ENCODE measurements around the gene ATP2B1.

The ATP2B1 gene

DNA sequence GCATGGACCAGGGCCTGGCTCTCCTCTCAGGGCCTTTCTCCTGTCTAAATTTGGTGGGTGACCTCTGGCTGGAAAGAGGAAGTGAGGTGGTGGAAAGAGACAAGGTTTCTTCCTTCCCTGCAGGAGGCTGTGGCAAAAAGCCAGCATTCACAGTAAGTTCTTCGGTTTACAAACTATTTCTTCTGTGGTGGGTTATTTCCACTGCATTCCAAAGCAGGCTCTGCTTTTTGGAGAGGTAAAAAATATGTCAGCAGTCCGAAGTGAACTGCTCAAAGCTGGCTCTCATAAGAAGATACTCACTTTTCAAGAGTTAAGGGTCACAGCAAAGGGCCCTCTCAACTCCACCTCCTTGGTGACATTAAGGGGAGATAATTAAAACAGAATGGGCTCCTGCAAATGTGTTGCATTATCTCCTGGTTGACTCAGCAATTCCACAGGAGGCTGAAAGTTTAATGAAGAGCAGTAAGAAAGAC is 133.9 kb downstream of the ATP2B1 start:
- no peak for DNase-seq

DNA sequence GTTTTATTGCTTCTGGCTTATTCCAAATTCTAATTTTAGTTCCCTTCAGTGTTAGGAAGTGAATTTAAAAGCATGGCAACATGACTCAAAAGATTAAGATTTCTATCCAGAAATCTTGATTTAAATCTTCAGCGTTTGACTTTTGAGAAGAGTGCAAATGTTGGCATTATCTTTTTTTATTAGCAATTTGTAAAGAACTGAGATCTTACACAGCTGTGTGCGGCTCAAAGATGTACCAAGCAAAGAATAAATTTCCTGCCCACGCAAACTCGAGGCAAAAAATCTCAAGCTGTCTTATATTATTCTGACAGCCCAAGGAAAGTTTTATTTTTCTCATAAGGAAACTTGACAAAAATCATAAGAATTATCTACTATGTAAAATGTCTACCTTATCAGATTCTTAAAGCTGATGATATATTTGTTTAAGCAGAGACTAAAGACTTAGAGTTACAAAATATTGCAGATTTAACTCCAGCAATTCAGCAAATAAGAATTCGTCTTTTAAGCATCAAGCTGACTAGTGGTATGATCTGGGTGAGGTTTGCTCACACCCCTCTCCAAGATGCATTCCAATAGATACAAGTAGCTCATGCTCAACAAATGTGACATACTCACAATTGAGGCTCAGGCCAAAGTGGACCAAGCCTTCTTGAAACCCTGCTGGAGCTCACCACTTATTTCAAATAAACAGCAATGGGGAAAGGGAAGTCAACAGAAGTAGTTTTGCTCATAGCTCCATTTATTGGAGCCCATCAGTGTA is 135.4 kb downstream of the ATP2B1 start:
- DNase-seq, result no peak

DNA sequence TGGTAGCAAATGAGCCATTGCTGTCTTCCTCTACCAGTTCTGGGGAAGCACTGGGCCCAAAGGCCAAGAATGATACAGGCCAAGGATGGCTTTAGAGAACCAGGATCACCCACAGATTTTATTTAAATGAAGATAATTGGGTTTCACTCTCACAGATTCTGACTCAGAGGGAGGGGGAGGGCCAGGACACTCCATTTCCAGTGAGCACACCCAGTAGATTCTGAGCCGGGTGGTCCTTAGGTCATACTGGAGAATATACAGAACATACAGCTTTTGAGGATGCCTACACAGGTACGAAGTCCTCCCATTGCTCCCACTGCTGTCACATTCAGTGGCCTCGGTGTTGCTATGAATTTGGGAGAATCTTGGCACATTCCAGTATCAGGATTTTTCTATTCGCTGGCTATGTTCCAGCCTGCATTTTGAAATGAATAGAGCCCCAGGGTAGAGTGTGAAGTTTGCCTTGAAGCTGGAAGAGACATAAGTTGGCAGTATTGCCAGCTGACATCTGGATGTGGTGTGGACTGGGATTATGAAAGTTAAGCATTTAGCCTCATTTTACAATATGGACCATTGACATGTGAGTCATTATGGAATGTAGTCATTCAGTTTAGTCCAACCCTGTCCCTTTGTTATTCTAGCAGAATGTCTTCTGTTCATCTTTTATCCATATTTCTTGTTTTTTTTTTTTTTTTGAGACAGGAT is 137.0 kb downstream of the ATP2B1 start:
- DNase-seq, result no peak

DNA sequence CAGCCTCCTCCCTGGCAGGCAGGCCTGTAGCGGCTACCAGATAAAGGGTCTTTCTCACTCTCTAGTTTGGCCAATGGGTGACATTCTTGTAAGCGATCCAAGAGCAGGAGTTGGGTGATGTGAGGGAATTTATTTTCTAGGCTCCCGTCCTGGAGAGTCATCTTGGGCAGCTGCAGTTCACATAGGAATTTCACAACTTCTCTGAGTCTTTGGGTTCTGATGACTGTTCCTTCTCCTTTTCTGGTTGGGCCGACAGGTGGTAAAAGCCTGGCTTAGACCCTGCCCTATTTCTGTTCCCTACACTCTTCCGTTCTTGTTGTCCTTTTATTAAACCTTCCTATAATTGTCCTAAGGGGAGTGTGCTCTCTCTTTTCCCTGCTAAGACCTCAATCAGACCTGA is 140.2 kb downstream of the ATP2B1 start:
- DNase-seq, result no peak

DNA sequence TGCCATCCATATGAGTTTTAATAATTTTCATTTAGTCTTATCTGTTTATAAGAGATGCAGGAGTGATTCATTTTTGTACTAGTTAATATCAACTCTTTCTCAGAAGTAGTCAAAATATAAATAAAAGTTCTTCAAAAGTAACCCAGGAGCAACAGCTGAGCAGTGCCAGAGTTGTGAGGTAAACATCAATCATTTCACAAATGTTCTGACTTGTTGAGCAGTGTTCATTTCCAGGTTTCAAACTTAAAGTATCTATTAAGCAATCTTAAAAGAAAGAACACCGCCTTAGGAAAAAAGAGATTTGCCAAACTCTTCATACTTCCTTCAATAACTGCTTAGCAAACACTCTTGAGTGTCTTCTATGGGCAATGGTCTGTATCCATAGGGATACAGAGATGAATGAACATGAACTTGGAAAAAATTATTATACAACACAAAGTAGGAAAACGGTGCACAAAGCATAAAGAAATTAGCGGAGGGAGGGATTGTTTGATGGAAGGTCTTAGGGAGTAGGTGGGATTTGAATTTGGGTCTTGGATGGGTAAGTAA is 140.9 kb downstream of the ATP2B1 start:
- no peak for DNase-seq

DNA sequence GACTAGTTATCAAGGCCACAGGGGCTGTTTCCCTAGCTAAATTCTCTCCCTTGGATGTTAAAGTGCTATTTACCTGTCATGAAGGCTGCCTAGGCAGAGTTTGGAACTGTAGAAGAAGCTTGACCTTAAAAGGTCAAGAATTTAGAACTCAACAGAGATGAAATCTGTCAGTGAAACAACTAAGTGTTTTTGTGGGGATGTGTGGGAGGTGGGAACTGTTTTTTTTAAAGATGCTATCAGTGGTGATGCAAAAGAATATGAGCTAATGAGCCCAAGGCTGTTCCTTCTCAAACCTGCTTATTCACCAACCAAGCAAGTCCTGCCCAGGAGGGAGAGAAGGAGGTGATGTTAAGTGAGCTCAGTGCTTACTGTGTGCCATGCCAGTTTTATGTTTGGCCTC is 142.0 kb downstream of the ATP2B1 start:
- no peak for DNase-seq

DNA sequence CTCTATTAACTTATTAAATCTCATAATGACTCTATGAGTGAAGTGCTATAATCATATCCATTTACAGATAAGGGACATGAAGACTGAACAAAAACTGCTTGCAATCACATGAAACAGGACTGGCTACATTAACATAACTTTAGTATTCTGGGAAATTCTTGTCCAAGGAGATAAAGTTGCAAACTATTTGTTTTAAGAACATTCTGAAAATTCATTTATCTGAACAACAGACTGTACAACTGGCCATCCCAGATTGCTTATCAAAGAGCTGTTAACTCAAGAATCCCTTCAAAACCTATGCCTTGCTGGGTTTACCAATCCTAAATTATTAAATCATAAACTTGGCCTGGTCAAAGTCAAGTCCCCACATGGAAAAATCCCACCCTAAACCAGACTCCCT is 143.6 kb downstream of the ATP2B1 start:
- DNase-seq, result no peak

DNA sequence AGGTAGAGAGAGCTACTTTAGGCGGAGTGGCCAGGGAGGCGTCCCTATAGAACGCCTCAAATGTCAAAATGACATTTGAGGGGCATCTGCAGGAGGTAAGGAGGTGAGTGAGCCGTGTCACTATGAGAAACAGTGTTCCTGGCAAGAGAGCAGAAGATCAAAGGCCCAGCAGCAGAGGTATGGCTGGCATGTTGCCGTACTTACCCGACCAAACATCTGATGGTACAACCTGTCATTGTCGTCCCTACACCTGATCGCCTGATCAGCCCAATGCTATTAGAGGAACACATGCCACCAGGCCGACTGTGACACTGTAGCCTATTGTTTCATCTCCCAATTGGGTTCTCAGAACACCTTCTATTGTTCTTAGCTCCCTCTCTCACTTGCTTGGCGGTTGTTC is 148.9 kb downstream of the ATP2B1 start:
- no peak for DNase-seq

- DNase-seq, result no peak
These were observed 151.7 kb downstream of the ATP2B1 start for GRCh38 chr12:89556976-89557375.

GRCh38 chr12:89552376-89552775 is 156.3 kb downstream of the ATP2B1 start:
- DNase-seq, result no peak

GRCh38 chr12:89551747-89552146 is 156.9 kb downstream of the ATP2B1 start:
- DNase-seq, result no peak

DNA sequence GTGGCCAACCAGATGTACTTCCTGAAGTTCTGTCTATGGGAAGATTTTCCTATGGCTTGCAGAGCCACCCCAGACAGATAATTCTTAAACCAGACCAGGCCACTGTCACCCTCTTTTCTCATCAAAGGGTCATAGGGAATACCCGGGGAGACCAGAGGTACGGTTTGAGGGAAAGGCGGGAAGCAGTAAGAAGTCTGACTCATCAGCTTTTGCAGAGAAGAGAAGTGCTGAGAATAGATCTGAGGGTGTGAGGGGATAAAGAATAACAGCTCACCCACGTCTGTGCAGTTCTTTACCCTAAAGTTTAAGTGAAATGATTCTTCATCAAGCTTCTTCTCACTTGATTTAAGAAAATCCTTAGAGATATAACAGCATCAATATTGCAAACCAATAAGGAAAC is 161.5 kb downstream of the ATP2B1 start:
- no peak for DNase-seq

GRCh38 chr12:89546151-89546550 is 162.5 kb downstream of the ATP2B1 start:
- DNase-seq, result no peak

- DNase-seq, result peak; percentile 83
These were observed 163.9 kb downstream of the ATP2B1 start for GRCh38 chr12:89544681-89545184.

DNA sequence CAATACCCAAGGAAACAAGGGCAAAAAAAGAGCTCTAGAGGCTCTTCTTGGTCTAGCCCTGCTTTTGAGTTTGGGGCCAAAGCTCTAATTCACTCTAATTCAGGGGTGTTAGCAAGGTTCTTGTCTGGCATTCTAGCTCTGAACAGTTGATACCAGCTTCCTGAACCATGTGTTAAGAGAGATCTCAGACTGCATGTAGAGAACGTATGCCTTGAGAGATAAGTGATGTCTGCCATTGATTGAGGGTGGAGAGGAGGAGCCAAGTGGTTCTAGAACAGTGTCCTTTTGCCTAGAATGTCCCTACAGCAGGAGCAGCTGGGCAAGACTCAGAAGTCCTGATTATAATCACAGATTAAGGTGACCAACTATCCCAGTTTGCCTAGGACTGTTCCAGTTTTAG is 164.6 kb downstream of the ATP2B1 start:
- no peak for DNase-seq

DNA sequence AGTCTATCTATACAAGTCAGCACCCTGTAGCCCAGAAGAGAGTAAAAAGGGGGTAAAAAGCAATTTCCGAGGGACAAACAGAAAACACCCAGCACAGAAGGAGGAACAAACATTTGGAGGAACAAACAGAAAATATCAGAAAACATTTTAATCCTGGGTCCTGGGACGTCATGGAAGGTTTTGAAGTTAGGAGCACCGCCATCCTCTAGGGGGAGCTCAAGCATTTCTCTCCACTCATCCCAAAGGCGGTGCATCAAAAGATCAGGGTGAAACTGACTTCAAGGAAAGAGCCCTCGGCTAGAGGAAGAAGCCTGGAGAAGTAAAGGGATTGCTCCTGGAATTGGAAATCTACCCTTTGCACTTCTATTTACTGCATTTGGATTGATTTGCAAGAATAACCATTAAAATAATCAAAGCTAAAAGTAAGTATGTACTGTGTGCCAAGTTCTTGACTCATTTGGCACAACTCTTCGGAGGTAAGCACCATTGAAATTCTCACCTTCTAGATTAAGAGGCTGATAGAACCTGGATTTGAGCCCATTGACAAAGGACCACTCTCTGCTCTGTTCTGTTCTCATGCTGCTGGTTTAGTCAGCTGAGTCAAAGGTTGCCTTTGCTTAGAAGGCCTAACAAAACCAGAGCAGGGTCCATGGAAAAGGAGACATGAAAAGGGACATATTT is 165.6 kb downstream of the ATP2B1 start:
- DNase-seq, result peak; percentile 18

DNA sequence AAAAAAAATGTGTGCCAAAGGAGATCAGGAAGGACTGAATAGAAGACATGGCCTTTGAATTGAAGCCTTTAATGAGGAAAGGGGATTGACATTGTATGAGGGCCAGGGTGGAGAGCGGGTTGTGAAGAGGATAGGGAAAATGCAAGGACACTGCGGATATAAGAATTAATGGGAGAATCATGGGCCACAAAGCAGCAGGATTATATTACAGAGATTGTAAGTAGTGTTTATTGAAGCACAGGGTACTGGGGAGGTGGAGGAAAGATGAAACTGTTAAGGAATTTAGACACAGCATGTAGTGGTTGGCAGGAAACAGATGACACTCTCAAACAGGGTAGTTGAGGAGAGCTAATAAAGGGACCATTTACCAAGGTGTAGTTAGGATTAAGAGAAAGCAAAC is 166.4 kb downstream of the ATP2B1 start:
- no peak for DNase-seq

- no peak for DNase-seq
These were observed 168.1 kb downstream of the ATP2B1 start for GRCh38 chr12:89540586-89540985.

DNA sequence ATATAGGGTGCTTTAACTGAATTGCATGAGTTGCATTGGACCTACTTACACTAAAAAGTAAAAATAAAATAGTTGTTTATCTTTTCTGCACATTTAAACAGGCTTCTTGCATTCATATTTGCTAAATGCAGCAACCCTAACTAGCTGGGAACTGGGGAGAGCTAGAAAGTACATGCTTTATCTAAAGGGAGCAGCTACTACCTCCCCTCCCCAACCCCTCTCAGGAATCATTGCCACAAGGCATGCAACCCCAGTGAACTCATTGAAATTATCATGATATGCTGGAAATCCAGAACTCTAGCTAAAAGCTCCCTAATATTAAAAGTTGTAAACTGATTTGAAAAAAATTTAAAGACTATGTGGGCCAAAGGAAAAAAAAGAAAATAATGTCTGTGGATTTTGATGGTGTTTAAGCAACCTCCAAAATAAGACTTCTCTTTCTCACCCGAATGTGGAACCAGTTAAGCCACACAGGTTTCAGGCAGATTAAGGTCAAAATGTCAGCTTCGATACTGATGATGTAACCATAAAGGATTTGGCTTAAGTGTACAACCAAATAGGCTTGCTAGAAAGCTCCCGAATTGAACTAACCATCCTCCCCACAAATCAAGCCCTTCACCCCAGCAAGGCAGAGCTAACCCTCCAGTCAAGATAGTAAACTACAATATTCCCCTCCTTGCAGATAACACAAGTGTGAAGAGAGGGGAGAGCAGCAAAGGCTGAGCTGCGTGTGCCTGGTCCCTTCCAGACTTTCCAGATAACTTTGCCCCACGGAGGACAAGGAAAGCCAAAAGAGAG is 169.0 kb downstream of the ATP2B1 start:
- no peak for DNase-seq

DNA sequence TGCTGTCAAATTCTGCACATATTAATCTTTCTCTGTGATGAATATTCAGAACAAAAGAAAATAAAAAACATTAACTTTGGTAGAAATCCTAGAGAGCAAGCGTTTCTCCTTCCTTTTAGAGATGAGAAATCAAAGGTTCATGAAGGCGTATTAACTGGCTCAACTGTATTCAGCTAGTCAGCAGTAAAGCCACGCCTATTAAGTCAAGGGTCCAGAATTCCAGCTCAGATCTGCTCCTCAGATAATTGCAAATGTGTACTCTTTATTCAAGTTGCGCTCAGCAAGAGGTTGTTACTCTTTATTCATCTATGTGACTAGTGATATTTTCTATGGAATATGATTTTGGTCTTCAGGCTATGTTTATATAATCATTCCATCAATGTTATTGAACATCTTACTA is 169.7 kb downstream of the ATP2B1 start:
- no peak for DNase-seq
